Mucosa of descending colon (tissue), 3 donors: Measurements from ENCODE around the gene ABHD1. TPM values are rescaled to one million over a fixed set of nuclear protein-coding genes. Genes with fewer than 3 reads are reported as not detected.

Experiments
- ATAC-seq: fragments of 200-7000 bp; cut with Tn5 transposase; one replicate; pipeline ENCODE4 v1.9.1; 2020; ENCODE audit warnings: mild to moderate bottlenecking, moderate library complexity
- DNase-seq, 3 donors: peaks; one replicate each; pipeline ENCODE4 v3.0.0-alpha.2; 2020
- H3K36me3 ChIP-seq: fragments of 200-600 bp; one replicate; pipeline ENCODE4 v1.8.0; 2021; ENCODE audit warnings: low read depth, mild to moderate bottlenecking
- H3K4me1 ChIP-seq: fragments of 200-600 bp; one replicate; pipeline ENCODE4 v1.8.0; 2021; ENCODE audit warnings: low read depth, mild to moderate bottlenecking
- H3K4me3 ChIP-seq: fragments of 200-600 bp; one replicate; pipeline ENCODE4 v1.8.0; 2021; ENCODE audit warnings: mild to moderate bottlenecking
- H3K9me3 ChIP-seq: fragments of 200-600 bp; one replicate; pipeline ENCODE4 v1.8.0; 2021; ENCODE audit warnings: mild to moderate bottlenecking
- CTCF ChIP-seq: fragments of 200-600 bp; IDR thresholded peaks from one replicate; pipeline ENCODE4 v1.8.0; 2022; ENCODE audit warnings: antibody characterized with exemption, mild to moderate bottlenecking
- intact Hi-C, 2 donors: fragments of 100-400 bp; cut with DNase I in 1 of 2; cut with micrococcal nuclease in 1 of 2; formaldehyde crosslinking; loops; one replicate each; pipeline versions ENCODE4 v1.11.0 to v1.11.1; 2022; cut with DNase I, micrococcal nuclease
- total RNA-seq, 3 donors: library from RNA; stranded (reverse); fragmentation: NEBNext Ultra II Directional in 2 of 3; extraction: Animal tissue kit (Norgen Biotek cat#: 25700) in 2 of 3; gene quantifications; one replicate each; pipeline versions ENCODE4 v1.2.1 to v1.2.4, GENCODE V29; 2021 to 2023
- donor health status: DM: no; HTN: no; CAD: no; lungs with moderate emphysema.
- donor health status: DM: no; HTN: no; CAD: no.
- donor health status: DM: no; HTN: yes; CAD: no.

The ABHD1 gene
- total RNA-seq, 3 donors from 2014 or later: 0.19 to 0.22 TPM; not detected in 1

GRCh38 chr2:27136751-27137150 is 13.1 kb downstream of the ABHD1 start:
- Histone ChIP-seq H3K4me1 (peaks cover 9% of the 10 kb centered on the region), H3K4me3 (no peak overlapping the region), H3K36me3 (no peaks in the 10 kb centered on the region), H3K9me3 (no peaks in the 10 kb centered on the region)
- intact Hi-C loops: no loop called here
- ATAC-seq (no peak), DNase-seq (no peak)
- TF ChIP-seq CTCF: no peak

GRCh38 chr2:27137322-27137935 is 13.8 kb downstream of the ABHD1 start:
- intact Hi-C loops: no loop called here
- H3K9me3 ChIP-seq: no peaks in the 10 kb centered on the region
- TF ChIP-seq CTCF: no peak
- H3K36me3 ChIP-seq: no peaks in the 10 kb centered on the region
- no peak for ATAC-seq
- H3K4me3 ChIP-seq: no peak overlapping the region
- DNase-seq: no peak
- H3K4me1 ChIP-seq: peaks cover 9% of the 10 kb centered on the region

- H3K4me3 ChIP-seq: no peak overlapping the region
- no peak for TF ChIP-seq CTCF
- intact Hi-C loops: no loop called here
Observed at GRCh38 chr2:27138111-27138510, 14.5 kb downstream of the ABHD1 start.

GRCh38 chr2:27139310-27139709 is 15.7 kb downstream of the ABHD1 start, which contains the start of gene PRR30:
PRR30 (minus strand) TSS chr2:27139410; CDS start chr2:27138329, 1,081 bp downstream.
- Histone ChIP-seq H3K9me3 (no peaks in the 10 kb centered on the region), H3K36me3 (no peaks in the 10 kb centered on the region), H3K4me3 (no peak within 1 kb of the TSS), H3K4me1 (no peaks in the 10 kb centered on the region)
- intact Hi-C loops: no loop called here
- no peak for TF ChIP-seq CTCF
- ATAC-seq (no peak), DNase-seq (no peak)

More at GRCh38 chr2:27138111-27138510, 14.5 kb downstream of the ABHD1 start:
- no peaks in the 10 kb centered on the region for H3K9me3 ChIP-seq
- ATAC-seq (no peak), DNase-seq (no peak)
- peaks cover 5% of the 10 kb centered on the region for H3K4me1 ChIP-seq
- no peaks in the 10 kb centered on the region for H3K36me3 ChIP-seq

- ATAC-seq (no peak), DNase-seq (no peak)
- no peak for TF ChIP-seq CTCF
- H3K9me3 ChIP-seq: no peaks in the 10 kb centered on the region
- H3K4me3 ChIP-seq: no peak overlapping the region
- intact Hi-C loops: no loop called here
- H3K4me1 ChIP-seq: no peaks in the 10 kb centered on the region
- H3K36me3 ChIP-seq: no peaks in the 10 kb centered on the region
Observed at GRCh38 chr2:27143285-27143684, 19.7 kb downstream of the ABHD1 start.

- no peaks in the 10 kb centered on the region for H3K36me3 ChIP-seq
- no peak overlapping the region for H3K4me3 ChIP-seq
- intact Hi-C loops: no loop called here
- DNase-seq: no peak
- no peak for TF ChIP-seq CTCF
- H3K4me1 ChIP-seq: no peaks in the 10 kb centered on the region
- H3K9me3 ChIP-seq: no peaks in the 10 kb centered on the region
- ATAC-seq: no peak
Observed at GRCh38 chr2:27145682-27146081, 22.1 kb downstream of the ABHD1 start.
